ENCODE data around the gene FAM98C.

GRCh38 chr19:38433268-38433733 lies 30.4 kb downstream of the FAM98C start, which contains the start of gene RYR1:
- TF ChIP-seq POLR2A (IDR thresholded peaks at IDR 0.05) = no peak
- TF ChIP-seq CTCF (IDR thresholded peaks at IDR 0.05) = no peak

Measured in prostate gland (tissue), 2 donors.